ENCODE measurements around the gene NF1.
"Not testable (repeated sequence)": the region's sequence is repeated elsewhere in the genome, so short reads cannot be mapped to it uniquely, and the experiment has no call there.

The NF1 gene

GRCh38 chr17:31249835-31250141 is 155.0 kb downstream of the NF1 start:
- in situ Hi-C loops (cut with MboI; ENCODE audit: low sequenced_read_pairs): no loop called here

GRCh38 chr17:31250229-31250628 is 155.5 kb downstream of the NF1 start:
- in situ Hi-C loops (cut with MboI; ENCODE audit: low sequenced_read_pairs): no loop called here

- in situ Hi-C loops (cut with MboI; ENCODE audit: low sequenced_read_pairs): no loop called here
These were observed 156.6 kb downstream of the NF1 start for GRCh38 chr17:31251105-31251969.

GRCh38 chr17:31251970-31252328 is 157.2 kb downstream of the NF1 start:
- in situ Hi-C loops (cut with MboI; ENCODE audit: low sequenced_read_pairs): no loop called here

GRCh38 chr17:31252741-31253140 is 158.0 kb downstream of the NF1 start:
- in situ Hi-C loops (cut with MboI; ENCODE audit: low sequenced_read_pairs): no loop called here

- in situ Hi-C loops (cut with MboI; ENCODE audit: low sequenced_read_pairs): no loop called here
These were observed 159.9 kb downstream of the NF1 start for GRCh38 chr17:31254654-31255053.

GRCh38 chr17:31256936-31257335 is 162.2 kb downstream of the NF1 start:
- in situ Hi-C loops (cut with MboI; ENCODE audit: low sequenced_read_pairs): no loop called here

- in situ Hi-C loops (cut with MboI; ENCODE audit: low sequenced_read_pairs): no loop called here
These were observed 165.4 kb downstream of the NF1 start for GRCh38 chr17:31260151-31260550.

- in situ Hi-C loops (cut with MboI; ENCODE audit: low sequenced_read_pairs): no loop called here
These were observed 166.8 kb downstream of the NF1 start for GRCh38 chr17:31261601-31262000.

- in situ Hi-C loops (cut with MboI; ENCODE audit: low sequenced_read_pairs): not testable (repeated sequence)
These were observed 168.1 kb downstream of the NF1 start for GRCh38 chr17:31262923-31263322.

GRCh38 chr17:31266042-31266441 is 171.3 kb downstream of the NF1 start:
- in situ Hi-C loops (cut with MboI; ENCODE audit: low sequenced_read_pairs): no loop called here

DNA sequence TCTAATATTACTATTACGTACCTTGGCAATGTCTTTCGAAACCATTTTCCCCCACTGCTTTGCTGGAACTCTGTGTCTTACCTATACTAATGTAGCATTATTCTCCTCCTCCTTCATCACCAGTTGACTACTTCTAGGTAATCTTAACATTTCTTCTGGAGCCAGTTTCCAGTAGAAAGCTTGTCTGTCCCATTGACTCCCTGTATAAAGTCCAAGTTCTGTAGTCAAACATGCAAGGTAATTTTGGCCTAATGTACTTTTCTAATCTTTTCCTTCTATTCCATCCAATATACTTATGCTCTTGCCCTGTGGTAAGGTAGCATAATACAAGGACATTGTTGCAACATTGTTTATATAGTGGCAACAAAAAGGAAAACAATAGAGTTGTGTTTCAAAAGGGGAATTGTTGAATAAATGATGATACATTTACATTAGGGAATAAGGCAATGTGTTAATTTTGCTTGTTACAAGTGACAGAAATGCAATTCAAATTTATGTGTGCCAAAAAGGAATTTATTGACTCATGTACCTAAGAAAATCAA is 174.3 kb downstream of the NF1 start:
- in situ Hi-C loops (cut with MboI; ENCODE audit: low sequenced_read_pairs): no loop called here

- in situ Hi-C loops (cut with MboI; ENCODE audit: low sequenced_read_pairs): no loop called here
These were observed 174.8 kb downstream of the NF1 start for GRCh38 chr17:31269578-31269983.

GRCh38 chr17:31272236-31272635 is 177.5 kb downstream of the NF1 start:
- in situ Hi-C loops (cut with MboI; ENCODE audit: low sequenced_read_pairs): no loop called here

- in situ Hi-C loops (cut with MboI; ENCODE audit: low sequenced_read_pairs): no loop called here
These were observed 178.0 kb downstream of the NF1 start for GRCh38 chr17:31272803-31273202.

GRCh38 chr17:31273516-31273915 is 178.7 kb downstream of the NF1 start:
- in situ Hi-C loops (cut with MboI; ENCODE audit: low sequenced_read_pairs): no loop called here

DNA sequence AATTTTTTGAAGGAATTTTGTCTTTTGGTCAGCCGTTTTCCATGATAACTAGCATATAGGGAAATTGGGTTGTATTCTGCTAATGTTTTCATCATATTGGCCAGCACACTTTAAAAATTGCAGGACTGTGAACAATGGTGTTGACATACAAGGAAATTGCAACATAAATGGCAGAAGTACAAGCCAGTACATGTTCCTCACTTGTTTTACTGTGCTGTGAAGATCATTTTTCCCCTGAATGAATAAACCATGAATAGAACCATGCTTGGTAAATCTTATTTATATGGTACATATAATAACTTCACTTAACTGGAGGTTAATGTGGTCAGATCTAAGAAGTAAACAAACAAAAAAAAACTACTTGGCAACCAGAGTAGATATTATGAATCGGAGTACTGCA is 179.5 kb downstream of the NF1 start:
- in situ Hi-C loops (cut with MboI; ENCODE audit: low sequenced_read_pairs): no loop called here

DNA sequence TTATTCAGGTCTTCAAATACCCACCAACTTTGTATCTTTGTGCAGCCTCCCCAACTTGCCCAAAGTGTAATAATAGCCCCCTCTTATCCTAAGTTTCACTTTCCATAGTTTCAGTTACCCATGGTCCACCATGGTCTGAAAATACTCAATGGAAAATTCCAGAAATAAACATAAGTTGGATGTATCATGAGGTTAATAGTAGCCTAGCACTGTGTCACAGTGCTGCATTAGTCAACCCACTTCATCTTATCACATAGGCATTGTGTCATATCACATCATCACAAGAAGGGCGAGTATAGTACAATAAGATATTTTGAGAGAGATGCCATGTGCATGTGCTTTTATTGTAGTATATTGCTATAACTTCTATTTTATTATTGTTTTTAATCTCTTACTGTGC is 180.3 kb downstream of the NF1 start:
- in situ Hi-C loops (cut with MboI; ENCODE audit: low sequenced_read_pairs): no loop called here

- in situ Hi-C loops (cut with MboI; ENCODE audit: low sequenced_read_pairs): no loop called here
These were observed 184.6 kb downstream of the NF1 start for GRCh38 chr17:31279401-31279800.

GRCh38 chr17:31281061-31281460 is 186.3 kb downstream of the NF1 start:
- in situ Hi-C loops (cut with MboI; ENCODE audit: low sequenced_read_pairs): no loop called here

DNA sequence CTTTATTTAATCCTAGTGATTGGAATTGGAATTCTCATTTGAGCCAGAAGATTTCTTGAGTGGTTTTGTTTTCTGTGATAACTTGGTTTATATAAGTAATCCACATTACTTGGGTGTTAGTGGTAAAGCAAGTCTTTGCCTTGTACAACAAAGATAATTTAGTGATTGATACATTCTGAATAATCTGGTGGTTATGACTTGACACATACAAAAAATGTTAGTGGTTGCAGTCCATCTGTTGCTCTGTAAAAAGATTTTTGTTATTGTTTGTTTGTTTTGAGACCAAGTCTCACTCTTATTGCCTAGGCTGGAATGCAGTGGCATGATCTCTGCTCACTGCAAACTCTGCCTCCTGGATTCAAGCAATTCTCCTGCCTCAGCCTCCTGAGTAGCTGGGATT is 189.1 kb downstream of the NF1 start:
- in situ Hi-C loops (cut with MboI; ENCODE audit: low sequenced_read_pairs): no loop called here

GRCh38 chr17:31286587-31286986 is 191.8 kb downstream of the NF1 start:
- in situ Hi-C loops (cut with MboI; ENCODE audit: low sequenced_read_pairs): no loop called here

- in situ Hi-C loops (cut with MboI; ENCODE audit: low sequenced_read_pairs): not testable (repeated sequence)
These were observed 193.2 kb downstream of the NF1 start for GRCh38 chr17:31287932-31288331.
